Glutamatergic neuron (in vitro differentiated cells): Measurements from ENCODE around the gene KCNJ6. TPM values are rescaled to one million over a fixed set of nuclear protein-coding genes. Genes with fewer than 3 reads are reported as not detected.

ENCODE experiments used
- DNase-seq: peaks from one replicate; pipeline ENCODE4 v3.0.0; 2022
- H3K27ac Mint-ChIP-seq: one replicate; pipeline ENCODE4 v1.8.0; 2020; ENCODE audit warnings: mild to moderate bottlenecking, mixed read lengths, inconsistent platforms; ENCODE audit not compliant: unreplicated experiment
- H3K27me3 Mint-ChIP-seq: one replicate; pipeline ENCODE4 v1.8.0; 2020; ENCODE audit warnings: mild to moderate bottlenecking, moderate library complexity, mixed read lengths, inconsistent platforms; ENCODE audit not compliant: unreplicated experiment
- H3K36me3 Mint-ChIP-seq: one replicate; pipeline ENCODE4 v1.8.0; 2020; ENCODE audit warnings: mild to moderate bottlenecking, mixed read lengths, inconsistent platforms; ENCODE audit not compliant: unreplicated experiment
- H3K4me1 Mint-ChIP-seq: one replicate; pipeline ENCODE4 v1.8.0; 2020; ENCODE audit warnings: mild to moderate bottlenecking, low read depth, mixed read lengths, inconsistent platforms; ENCODE audit not compliant: unreplicated experiment
- H3K4me3 Mint-ChIP-seq: one replicate; pipeline ENCODE4 v1.8.0; 2020; ENCODE audit warnings: mild to moderate bottlenecking, mixed read lengths, inconsistent platforms; ENCODE audit not compliant: unreplicated experiment
- H3K9me3 Mint-ChIP-seq: one replicate; pipeline ENCODE4 v1.8.0; 2020; ENCODE audit warnings: mild to moderate bottlenecking, moderate library complexity, mixed read lengths, inconsistent platforms; ENCODE audit not compliant: unreplicated experiment
- total RNA-seq: library from RNA; stranded (reverse); fragmentation: NEBNext Ultra II Directional; extraction: Animal tissue kit (Norgen Biotek cat#: 25700); gene quantifications from one replicate; pipeline ENCODE4 v1.2.1, GENCODE V29; 2021; ENCODE audit not compliant: unreplicated experiment
- TF ChIP-seq, protein P1 (sequence below): fragments of 200-600 bp; sonication (generic); IDR thresholded peaks from one replicate; pipeline ENCODE4 v1.5.0; 2021; ENCODE audit not compliant: partially characterized antibody, unreplicated experiment

The KCNJ6 gene
- total RNA-seq, 1 donor from 2014 or later, result 80.5 TPM

DNA sequence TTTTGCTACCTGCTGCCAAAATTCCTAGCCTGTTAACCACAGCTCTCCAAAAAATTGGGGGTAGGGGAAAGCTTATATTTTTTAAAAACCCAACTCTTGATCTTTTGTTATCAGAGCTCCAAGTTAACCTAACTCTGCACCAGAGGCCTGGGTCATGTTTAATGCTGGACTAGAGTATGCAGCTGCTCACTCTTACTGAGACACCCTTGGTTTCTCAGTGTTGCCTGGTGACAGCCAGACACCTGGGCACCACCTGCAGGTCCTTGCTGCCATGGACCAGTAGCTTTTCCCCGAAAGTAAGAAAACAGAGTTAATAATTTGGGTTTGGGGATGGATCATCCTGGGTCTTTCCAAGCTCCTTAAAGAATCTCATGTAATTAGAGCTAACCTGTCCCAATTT, 30.1 kb downstream of the KCNJ6 start:
- Mint-ChIP-seq H3K27ac (no peak overlapping the region), H3K4me3 (no peak overlapping the region), H3K36me3 (peaks cover 5% of the 10 kb centered on the region), H3K9me3 (peaks cover 5% of the 10 kb centered on the region), H3K27me3 (peaks cover 5% of the 10 kb centered on the region), H3K4me1 (peaks cover 44% of the 10 kb centered on the region)
- no peak for DNase-seq
- TF ChIP-seq, protein P1, sequence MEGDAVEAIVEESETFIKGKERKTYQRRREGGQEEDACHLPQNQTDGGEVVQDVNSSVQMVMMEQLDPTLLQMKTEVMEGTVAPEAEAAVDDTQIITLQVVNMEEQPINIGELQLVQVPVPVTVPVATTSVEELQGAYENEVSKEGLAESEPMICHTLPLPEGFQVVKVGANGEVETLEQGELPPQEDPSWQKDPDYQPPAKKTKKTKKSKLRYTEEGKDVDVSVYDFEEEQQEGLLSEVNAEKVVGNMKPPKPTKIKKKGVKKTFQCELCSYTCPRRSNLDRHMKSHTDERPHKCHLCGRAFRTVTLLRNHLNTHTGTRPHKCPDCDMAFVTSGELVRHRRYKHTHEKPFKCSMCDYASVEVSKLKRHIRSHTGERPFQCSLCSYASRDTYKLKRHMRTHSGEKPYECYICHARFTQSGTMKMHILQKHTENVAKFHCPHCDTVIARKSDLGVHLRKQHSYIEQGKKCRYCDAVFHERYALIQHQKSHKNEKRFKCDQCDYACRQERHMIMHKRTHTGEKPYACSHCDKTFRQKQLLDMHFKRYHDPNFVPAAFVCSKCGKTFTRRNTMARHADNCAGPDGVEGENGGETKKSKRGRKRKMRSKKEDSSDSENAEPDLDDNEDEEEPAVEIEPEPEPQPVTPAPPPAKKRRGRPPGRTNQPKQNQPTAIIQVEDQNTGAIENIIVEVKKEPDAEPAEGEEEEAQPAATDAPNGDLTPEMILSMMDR, result no peak

DNA sequence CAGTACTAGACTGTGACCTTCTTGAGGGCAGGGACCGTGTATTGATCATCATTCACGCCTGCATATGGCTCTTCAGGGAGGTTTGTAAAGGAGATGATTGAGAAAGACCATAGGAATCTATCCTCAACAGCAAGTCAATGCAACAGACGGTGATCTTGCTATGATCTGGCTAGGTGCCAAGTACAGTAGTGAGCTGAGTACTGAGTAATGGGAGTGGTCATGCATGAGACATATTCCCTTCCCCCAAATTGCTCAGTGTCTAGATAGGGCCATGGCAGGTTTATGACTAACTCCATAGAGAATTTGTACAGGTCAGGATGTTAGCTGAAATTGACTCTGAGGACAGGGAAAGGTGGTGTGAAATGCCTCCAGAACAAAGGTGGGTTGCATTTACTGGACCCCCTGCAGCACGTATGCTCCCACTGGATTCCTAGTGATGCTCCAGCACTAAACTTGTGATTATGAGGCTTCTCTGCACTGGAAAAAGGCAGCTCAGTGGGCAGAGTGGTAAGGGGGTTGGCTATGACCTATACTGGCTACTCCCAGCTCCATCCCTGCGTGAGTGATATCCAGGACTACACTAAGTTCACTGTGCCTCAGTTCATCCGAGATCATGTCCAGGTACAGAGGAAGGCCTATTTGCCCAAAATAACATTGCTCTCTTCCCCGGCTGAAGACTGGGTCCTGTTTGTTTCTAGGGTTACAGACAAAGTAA, 37.2 kb downstream of the KCNJ6 start:
- peaks cover 4% of the 10 kb centered on the region for H3K27me3 Mint-ChIP-seq
- peaks cover 27% of the 10 kb centered on the region for H3K4me1 Mint-ChIP-seq
- no peak overlapping the region for H3K4me3 Mint-ChIP-seq
- DNase-seq, result no peak
- TF ChIP-seq, protein P1, result no peak
- H3K27ac Mint-ChIP-seq, result peak overlapping the region; percentile 52
- H3K36me3 Mint-ChIP-seq, result peaks cover 8% of the 10 kb centered on the region
- peaks cover 4% of the 10 kb centered on the region for H3K9me3 Mint-ChIP-seq

DNA sequence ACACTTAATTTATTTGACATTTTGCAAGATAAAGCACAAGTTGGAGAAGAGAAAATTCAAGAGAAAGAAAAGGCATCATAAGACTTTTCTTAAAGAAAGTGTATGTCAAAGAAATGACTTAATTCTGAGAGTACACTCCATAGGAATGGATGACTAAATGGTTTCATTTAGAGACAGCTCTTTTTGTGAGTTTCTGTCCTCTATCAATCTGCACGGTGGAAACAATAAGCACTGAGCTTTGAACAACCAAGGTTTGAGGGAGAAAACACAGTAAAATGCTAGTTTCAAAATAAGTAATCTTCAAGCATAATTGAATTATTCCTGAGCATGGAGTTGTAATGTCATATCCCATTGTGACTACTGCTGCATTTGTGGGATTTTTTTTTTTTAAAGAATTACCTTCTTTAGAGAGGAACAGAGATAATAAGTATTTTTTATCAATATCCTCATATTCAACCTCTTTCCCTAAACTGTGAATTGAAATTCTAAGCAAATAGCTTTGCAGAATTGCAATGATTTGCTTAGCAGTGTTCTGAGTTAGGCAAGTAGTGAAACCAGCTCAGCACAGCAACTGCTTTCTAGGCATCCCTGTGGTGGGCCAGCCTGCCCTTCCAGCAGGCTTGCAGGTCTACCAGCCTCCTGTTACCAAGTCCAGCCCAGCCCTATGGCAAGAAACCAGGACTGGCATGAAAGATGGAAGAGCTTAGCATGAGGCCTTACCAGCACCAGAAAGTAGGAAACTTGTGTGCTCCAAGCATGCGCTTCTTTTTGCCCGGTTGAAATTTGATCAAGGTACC, 38.2 kb downstream of the KCNJ6 start:
- TF ChIP-seq, protein P1, result no peak

DNA sequence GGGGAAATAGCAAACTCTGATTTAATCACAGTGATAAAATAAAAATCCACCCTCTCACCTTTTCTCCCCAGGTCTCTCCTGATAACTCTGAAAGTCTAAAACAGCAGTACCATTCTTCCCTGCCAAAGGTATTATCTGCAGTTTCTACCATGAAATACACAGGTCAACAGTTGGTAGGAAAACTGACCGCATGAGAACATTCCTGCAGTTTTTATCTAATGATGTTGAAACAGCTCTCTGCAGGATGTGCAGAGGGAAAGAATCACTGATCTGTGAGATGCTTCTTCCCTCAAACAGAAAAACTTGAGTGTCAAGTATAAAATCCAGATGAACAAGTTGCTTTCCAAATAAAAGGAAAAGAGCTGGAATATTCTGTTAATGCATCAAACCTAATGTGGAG, 39.1 kb downstream of the KCNJ6 start:
- Mint-ChIP-seq H3K4me3 (no peak overlapping the region), H3K9me3 (peaks cover 4% of the 10 kb centered on the region)

More for the DNA sequence above, 38.2 kb downstream of the KCNJ6 start:
- peaks cover 8% of the 10 kb centered on the region for H3K36me3 Mint-ChIP-seq
- peaks cover 4% of the 10 kb centered on the region for H3K9me3 Mint-ChIP-seq
- peaks cover 4% of the 10 kb centered on the region for H3K27me3 Mint-ChIP-seq
- H3K27ac Mint-ChIP-seq, result no peak overlapping the region
- DNase-seq, result no peak
- H3K4me1 Mint-ChIP-seq, result peaks cover 24% of the 10 kb centered on the region
- no peak overlapping the region for H3K4me3 Mint-ChIP-seq

More for the DNA sequence above, 39.1 kb downstream of the KCNJ6 start:
- DNase-seq, result no peak
- TF ChIP-seq, protein P1, result no peak
- Mint-ChIP-seq H3K4me1 (peaks cover 20% of the 10 kb centered on the region), H3K27me3 (peaks cover 4% of the 10 kb centered on the region), H3K27ac (no peak overlapping the region), H3K36me3 (peaks cover 8% of the 10 kb centered on the region)
